Medulla oblongata (tissue), 1 donor: ENCODE measurements around the gene SHROOM3.

Experiments used
- DNase-seq: peaks from one replicate; pipeline ENCODE4 v3.0.0-alpha.2; 2015; ENCODE audit errors: extremely low spot score

Gene SHROOM3

DNA sequence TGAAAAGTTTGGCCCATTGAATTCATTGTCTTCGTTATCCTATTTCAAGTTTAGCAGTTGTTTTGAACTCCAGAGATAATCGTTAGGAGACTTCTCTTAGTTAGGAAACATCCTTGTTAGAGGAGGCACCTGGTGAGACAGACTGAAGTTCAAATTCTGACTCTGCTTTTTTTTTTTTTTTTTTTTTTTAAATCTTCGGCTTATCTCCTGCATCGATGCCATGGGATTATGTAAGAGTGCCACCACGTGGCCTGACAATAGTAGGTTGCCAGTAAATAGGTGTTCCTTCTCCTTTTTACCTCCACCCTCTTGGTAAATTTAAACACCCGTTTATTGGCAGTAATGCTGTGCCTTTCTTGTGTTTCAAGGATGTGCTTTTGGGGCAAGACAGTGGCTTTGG lies 313.6 kb downstream of the SHROOM3 start:
- no peak for DNase-seq

- DNase-seq = no peak
Observed at GRCh38 chr4:76749355-76749754, 314.3 kb downstream of the SHROOM3 start.

DNA sequence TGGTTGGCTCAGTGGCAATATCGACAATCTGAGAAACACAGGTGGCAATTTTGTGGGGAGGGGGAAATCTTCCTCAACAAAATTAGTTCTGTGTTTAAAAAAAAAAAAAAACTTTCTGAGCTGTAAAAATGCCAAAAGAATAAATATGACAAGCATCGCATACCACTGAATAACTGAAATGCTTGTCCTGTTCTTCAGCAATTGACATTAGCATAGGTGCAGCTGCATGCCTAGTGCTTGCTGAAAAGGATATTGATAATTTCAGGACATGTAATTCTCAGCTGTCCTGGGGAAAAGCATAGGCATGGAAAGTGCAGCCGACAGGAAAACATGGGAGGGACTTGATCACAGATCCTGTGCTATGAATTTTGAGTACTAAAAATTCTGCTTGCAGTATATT lies 315.7 kb downstream of the SHROOM3 start:
- no peak for DNase-seq

DNA sequence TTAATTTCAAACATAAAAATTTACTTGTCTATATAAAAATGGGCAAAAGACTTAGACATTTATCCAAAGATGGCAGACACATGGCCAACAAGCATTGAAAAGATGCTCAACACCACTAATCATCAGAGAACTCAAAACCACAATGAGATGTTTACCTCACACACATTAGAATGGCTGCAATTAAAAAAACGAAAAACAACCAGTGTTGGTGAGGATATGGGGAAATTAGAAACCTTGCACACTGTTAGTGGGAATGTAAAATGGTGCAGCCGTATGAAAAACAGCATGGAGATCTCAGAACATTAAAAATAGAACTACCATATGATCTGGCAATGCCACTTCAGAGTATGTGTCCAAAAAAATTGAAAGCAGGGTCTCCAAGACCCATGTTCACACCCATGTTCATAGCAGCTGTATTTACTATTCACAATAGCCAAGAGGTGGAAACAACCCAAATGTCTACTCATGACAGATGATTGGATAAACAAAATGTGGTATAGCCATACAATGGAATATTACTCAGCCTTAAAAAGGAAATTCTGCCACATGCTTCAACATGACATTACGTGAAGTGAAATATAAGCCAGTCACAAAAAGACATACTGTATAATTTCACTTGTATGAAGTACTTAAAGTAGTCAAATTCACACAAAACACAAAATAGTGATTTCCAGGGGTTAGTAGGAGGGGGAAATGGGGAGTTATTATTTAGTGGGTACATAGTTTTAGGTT lies 316.7 kb downstream of the SHROOM3 start:
- DNase-seq = no peak

DNA sequence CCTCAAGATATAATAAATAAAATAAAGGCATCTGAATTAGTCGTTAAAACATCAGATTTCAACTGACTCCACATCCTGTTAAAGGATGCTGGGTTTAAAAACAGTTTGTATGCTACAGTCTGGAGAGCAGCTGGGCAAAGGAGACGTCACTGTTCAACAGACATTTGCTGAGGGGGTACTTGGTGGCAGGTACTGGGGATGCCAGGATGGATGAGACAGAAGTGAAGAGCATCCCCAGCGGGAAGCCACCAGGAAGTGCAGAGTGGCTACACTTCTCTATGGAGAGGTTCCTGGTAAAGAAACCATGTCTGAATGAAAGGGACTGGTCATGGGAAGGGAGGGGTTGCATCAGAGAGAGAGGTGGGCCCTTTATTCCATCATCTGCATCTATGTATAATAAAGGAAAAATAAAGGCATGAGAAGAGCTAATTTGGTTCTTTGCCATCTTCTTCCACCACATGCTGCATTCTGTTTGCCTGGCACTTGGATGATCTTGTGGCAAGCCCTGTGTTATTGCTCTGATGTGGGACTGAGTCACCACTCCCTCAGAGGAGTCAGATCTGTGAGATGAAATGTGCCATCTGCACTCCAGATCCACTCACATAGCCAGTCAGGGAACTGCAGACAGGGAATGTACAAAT lies 318.0 kb downstream of the SHROOM3 start:
- DNase-seq = no peak

GRCh38 chr4:76753814-76754213 lies 318.8 kb downstream of the SHROOM3 start:
- no peak for DNase-seq

DNA sequence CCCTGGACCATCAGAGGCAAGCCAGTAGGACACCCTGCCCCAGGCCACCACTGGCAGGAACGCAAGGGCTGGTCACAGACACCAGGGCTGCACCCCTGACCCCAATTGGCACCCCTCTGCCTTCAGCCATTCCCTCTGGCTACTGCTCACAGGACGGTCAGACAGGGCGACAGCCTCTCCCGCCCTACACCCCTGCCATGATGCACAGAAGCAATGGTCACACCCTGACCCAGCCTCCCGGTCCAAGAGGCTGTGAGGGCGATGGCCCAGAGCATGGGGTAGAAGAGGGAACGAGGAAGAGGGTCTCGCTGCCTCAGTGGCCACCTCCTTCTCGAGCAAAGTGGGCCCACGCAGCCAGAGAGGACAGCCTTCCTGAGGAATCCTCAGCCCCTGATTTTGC lies 319.4 kb downstream of the SHROOM3 start:
- DNase-seq = no peak

DNA sequence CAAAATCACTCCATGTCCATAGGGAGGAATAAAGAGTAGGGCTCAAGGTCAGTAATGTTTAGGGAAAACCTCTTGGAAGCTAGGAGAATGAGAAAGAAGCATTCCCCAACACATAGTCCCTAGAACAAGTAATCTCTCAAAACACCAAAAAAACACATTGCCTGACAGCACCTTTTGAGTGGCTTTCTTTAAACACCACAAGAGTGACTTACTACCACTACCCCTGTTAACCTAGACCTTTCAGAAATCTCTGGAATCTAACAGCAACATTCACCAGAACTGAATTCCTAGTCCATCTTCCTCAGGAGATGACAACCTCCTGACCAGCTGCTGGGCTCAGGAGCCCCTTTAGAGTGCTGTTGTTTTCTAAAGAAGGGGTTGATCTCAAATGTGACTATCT lies 320.7 kb downstream of the SHROOM3 start:
- no peak for DNase-seq

- DNase-seq = no peak
Observed at GRCh38 chr4:76756416-76756815, 321.4 kb downstream of the SHROOM3 start.

GRCh38 chr4:76757418-76757939 lies 322.4 kb downstream of the SHROOM3 start:
- DNase-seq = peak; percentile 9

DNA sequence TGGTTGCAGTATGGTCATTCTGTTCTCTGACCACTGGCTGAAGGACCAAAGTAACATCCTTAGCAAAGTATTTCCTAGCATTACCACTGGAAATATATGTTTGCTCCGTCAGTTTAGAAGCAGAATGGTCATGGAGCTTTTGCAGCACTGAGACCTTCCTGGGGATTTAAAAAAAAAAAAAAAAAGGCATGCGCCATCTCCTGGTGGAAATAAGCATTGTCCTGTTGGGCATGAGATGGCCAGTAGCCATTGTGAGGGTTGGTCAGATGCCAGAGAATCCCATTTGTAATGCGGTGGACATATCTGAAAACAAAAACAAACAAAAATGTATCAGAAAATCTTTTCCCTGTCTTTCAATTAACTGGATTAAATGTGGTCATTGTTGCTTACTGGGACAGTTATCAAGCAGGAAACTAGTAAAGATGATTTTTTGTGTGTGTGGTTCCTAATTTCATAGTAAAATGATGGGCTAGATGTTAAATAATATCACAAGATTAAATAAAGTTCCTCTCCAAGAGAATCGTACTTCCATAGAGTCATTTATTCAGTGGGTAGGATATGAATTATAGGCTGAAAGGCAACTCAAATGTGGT lies 323.4 kb downstream of the SHROOM3 start:
- peak; percentile 68 for DNase-seq

- DNase-seq = no peak
Observed at GRCh38 chr4:76758996-76759395, 324.0 kb downstream of the SHROOM3 start.

DNA sequence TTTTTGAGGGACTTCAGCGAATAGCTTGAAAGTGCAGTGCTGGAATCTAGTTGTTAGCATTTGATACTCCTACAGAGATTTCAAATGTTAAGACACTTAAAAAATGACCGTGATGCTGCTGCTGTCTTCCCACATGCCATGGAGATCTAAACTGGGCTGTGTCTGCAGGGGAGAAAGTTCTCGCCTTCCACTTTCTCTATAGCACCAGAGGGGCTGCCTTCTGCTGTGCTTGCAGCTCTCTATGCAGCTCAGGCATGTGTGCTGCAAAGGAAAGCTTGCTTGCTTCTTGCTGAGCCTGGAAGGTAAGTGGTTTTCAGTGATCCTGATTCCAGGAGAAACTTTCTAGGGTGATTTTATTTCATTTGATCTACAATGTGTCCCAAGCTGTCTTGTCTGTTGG lies 325.2 kb downstream of the SHROOM3 start:
- DNase-seq = no peak

GRCh38 chr4:76762137-76763130 lies 327.4 kb downstream of the SHROOM3 start:
- no peak for DNase-seq

DNA sequence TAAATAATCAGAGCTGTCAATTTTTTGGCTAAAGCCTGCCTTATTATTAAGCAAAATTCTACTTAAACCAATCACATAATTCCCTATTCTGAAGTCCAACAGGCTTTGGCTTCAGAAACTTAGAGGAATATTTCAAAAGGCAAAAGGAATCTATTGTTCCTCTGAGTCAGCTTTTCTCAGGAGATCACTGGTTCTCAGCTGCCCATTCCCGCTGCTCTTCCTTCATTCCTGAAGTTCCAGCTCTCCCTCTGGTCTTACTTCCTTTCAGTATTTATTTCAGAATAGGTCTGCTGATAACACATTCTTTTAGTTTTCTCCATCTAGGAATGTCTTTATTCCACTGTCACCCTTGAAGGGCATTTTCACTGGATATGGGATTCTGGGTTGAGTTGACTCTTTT lies 329.2 kb downstream of the SHROOM3 start:
- no peak for DNase-seq

DNA sequence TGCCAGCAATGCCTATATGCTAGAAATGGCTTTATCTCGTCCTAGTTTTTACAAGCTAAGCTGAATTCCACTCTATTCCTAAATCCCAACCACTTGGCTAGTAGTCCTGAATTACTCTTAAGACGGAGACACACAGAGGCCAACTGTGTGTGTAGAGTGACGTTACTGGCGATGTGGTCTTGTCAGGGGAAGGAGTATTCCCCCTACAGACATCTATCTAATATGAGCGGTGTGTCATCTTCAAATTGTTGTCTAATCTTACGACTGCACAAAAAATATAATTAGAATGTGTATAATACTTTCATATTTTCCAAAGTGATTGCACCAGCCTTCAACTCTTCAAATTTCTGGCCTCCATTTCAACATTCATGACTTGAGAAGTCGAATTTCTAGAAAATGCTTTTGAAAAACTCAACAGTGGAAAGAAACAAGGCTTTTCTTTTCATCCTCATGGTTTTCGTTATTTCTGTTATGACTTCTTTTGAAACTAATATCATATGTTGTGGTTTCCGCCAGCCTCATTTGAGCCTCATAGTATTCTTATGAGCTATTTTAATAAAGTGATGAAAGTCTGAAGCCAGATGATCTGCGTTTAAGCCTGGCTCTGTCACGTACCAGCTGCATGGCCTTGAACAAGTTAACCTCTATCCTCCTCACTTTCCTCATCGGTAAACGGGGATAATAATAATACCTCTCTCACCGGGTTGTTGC lies 330.6 kb downstream of the SHROOM3 start:
- DNase-seq = no peak

DNA sequence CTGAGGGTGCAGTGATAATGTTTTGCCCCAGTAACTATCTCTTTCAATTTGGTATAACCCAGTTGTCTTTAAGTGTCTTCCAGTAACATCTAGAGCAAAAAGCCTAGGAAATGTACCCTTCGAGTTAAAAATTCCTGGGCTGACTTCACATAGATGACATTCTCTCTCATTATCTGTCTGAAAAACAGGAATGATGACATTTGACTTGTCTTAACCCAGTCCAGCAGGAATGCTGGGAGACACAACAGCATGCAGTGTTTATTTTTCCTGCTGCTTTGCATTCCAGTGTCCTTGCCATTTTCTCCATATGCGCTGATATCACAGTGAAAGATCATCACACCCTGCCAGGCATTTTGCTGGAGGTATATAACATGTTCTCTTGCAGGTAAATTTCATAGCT lies 333.0 kb downstream of the SHROOM3 start:
- DNase-seq = no peak

GRCh38 chr4:76772498-76773106 lies 337.6 kb downstream of the SHROOM3 start:
- DNase-seq = no peak

DNA sequence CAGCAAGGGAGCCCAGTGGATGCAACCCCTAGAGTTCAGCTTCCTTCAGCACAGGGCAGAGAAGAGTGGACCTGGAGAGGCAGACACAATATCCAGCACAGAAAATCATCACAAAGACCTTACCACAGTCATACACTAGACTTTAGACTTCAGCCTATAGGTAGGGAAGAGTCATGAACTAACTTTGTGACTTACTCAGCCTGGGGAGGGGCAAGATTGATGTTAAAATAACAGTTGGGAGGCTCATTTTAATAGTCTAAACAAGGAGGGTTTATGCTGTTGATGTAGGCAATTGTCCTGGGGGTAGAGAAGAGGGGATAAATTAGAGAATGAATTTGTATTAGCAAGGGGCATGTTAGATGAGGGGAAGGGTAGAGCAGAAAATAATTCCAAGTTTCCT lies 338.7 kb downstream of the SHROOM3 start:
- no peak for DNase-seq

DNA sequence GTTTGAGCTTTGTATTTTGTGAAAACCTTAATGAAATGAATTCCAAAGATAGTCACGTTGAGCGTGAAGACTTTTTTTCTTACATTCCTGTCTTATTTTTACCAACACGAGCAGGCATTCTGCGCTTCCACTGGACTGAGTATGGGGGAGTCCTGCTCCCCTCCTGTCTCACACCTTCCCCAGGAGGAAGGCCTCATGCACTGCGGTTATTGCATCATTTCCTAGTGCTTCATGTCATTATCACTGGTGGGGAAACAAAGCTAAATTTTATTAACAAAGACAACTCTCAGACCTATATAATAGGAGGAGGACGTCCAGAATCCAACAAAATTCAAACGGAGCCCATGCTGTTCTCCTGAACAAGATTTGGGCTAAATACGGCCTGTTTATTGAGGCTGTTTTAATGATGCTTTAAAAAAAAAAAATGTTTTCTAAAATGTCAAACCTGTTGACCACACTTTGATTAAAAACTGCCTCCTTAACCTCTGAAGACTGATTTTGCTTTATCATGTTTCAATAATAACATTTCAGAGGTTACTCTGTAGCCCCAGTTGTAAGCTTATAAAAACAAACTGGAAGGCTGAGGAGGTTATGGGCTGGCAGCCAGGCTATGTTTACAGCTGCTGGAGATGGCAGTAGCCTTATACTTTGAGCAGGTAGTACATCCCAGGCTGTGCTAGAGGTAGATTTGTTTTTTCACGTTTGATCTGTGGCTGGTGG lies 344.9 kb downstream of the SHROOM3 start:
- no peak for DNase-seq
